Astrocyte (in vitro differentiated cells and primary cell): Measurements from ENCODE around the gene PCBP3. TPM values are rescaled to one million over a fixed set of nuclear protein-coding genes. Genes with fewer than 3 reads are reported as not detected.

Experiments used
- DNase-seq: peaks from one replicate; pipeline ENCODE4 v3.0.0-alpha.2; 2010; ENCODE audit warnings: low read depth
- FAIRE-seq: peaks from 2 replicates; lab custom pipeline; 2011; peaks lifted over from hg19 to GRCh38; lab: Jason Lieb, UNC
- H2AFZ ChIP-seq: 2 replicates; pipeline ENCODE4 v1.6.0; 2012; ENCODE audit warnings: low read depth, low read length, inconsistent platforms
- H3K27ac ChIP-seq: 2 replicates; pipeline ENCODE4 v1.5.1; 2011; ENCODE audit warnings: low read depth, low read length, inconsistent platforms
- H3K27me3 ChIP-seq: 2 replicates; pipeline ENCODE4 v1.6.0; 2011; ENCODE audit warnings: low read length, inconsistent platforms; ENCODE audit not compliant: insufficient read depth
- H3K36me3 ChIP-seq: 2 replicates; pipeline ENCODE4 v1.5.1; 2011; ENCODE audit warnings: low read length, inconsistent platforms; ENCODE audit not compliant: insufficient read depth
- H3K4me1 ChIP-seq: 2 replicates; pipeline ENCODE4 v1.5.1; 2011; ENCODE audit warnings: low read length, inconsistent platforms; ENCODE audit not compliant: insufficient read depth
- H3K4me2 ChIP-seq: 2 replicates; pipeline ENCODE4 v1.6.0; 2012; ENCODE audit warnings: low read length, inconsistent platforms
- H3K4me3 ChIP-seq: 2 replicates; pipeline ENCODE4 v1.5.1; 2011; ENCODE audit warnings: low read depth, mild to moderate bottlenecking, low read length, inconsistent platforms; ENCODE audit not compliant: insufficient read depth
- H3K79me2 ChIP-seq: 2 replicates; pipeline ENCODE4 v1.6.0; 2012; ENCODE audit warnings: mild to moderate bottlenecking, low read length, inconsistent platforms; ENCODE audit not compliant: insufficient read depth
- H3K9ac ChIP-seq: 2 replicates; pipeline ENCODE4 v1.6.0; 2012; ENCODE audit warnings: mild to moderate bottlenecking, low read length, inconsistent platforms
- H3K9me3 ChIP-seq: 2 replicates; pipeline ENCODE4 v1.5.1; 2012; ENCODE audit warnings: low read depth, mild to moderate bottlenecking, low read length, inconsistent platforms; ENCODE audit not compliant: insufficient read depth
- H4K20me1 ChIP-seq: 2 replicates; pipeline ENCODE4 v1.6.0; 2012; ENCODE audit warnings: low read length, inconsistent platforms; ENCODE audit not compliant: insufficient read depth
- H3K27ac Mint-ChIP-seq: one replicate; pipeline ENCODE4 v1.8.0; 2021; ENCODE audit warnings: mild to moderate bottlenecking, mixed read lengths; ENCODE audit not compliant: unreplicated experiment
- H3K27me3 Mint-ChIP-seq: one replicate; pipeline ENCODE4 v1.8.0; 2021; ENCODE audit warnings: low read depth, mixed read lengths; ENCODE audit not compliant: unreplicated experiment
- H3K36me3 Mint-ChIP-seq: one replicate; pipeline ENCODE4 v1.8.0; 2021; ENCODE audit warnings: low read depth, mixed read lengths; ENCODE audit not compliant: unreplicated experiment
- H3K4me1 Mint-ChIP-seq: one replicate; pipeline ENCODE4 v1.8.0; 2021; ENCODE audit warnings: low read depth, mixed read lengths; ENCODE audit not compliant: unreplicated experiment
- H3K4me3 Mint-ChIP-seq: one replicate; pipeline ENCODE4 v1.8.0; 2021; ENCODE audit warnings: mild to moderate bottlenecking, moderate library complexity, mixed read lengths; ENCODE audit not compliant: unreplicated experiment
- H3K9me3 Mint-ChIP-seq: one replicate; pipeline ENCODE4 v1.8.0; 2021; ENCODE audit warnings: mild to moderate bottlenecking, mixed read lengths; ENCODE audit not compliant: unreplicated experiment
- EZH2 ChIP-seq: IDR thresholded peaks from 2 replicates; pipeline ENCODE4 v1.6.1; 2012; ENCODE audit warnings: mild to moderate bottlenecking, low read length, inconsistent platforms; ENCODE audit not compliant: insufficient read depth
- total RNA-seq: library from RNA; stranded (reverse); gene quantifications from 2 replicates; pipeline ENCODE4 v1.2.1, GENCODE V29; 2021
- TF ChIP-seq, protein P1 (sequence below): IDR thresholded peaks from 2 replicates; pipeline ENCODE4 v1.5.1; 2011; ENCODE audit warnings: low read depth, mild to moderate bottlenecking, inconsistent platforms, low read length, moderate library complexity; ENCODE audit not compliant: insufficient read depth

The PCBP3 gene
- total RNA-seq, 1 donor from 2014 or later = 1.8 TPM

DNA sequence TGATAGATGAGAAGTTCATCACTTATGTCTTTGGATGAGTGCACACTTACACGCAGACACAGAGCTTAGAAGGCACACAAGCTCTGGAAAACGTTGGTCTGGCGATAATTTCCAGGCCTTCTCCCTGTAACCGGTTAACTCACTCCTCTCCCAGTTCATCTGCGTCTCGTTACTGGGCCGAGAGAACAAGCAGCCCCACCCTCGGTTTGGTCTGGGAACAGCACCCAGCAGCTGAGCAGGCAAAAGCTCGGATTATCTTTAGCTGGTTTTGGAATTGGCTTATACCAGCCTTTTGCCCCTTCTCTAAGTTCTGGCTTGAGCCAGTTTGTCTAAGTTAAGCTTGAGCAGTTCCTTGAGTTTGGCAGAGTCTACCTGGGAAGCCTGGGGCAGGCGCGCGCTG, 310.7 kb downstream of the PCBP3 start:
- peaks cover 5% of the 10 kb centered on the region for H3K9me3 ChIP-seq
- no peaks in the 10 kb centered on the region for H4K20me1 ChIP-seq
- no peak overlapping the region for H3K4me3 ChIP-seq
- H3K27me3 ChIP-seq = peaks cover 5% of the 10 kb centered on the region
- H3K27ac Mint-ChIP-seq = no peak overlapping the region
- TF ChIP-seq, protein P1, sequence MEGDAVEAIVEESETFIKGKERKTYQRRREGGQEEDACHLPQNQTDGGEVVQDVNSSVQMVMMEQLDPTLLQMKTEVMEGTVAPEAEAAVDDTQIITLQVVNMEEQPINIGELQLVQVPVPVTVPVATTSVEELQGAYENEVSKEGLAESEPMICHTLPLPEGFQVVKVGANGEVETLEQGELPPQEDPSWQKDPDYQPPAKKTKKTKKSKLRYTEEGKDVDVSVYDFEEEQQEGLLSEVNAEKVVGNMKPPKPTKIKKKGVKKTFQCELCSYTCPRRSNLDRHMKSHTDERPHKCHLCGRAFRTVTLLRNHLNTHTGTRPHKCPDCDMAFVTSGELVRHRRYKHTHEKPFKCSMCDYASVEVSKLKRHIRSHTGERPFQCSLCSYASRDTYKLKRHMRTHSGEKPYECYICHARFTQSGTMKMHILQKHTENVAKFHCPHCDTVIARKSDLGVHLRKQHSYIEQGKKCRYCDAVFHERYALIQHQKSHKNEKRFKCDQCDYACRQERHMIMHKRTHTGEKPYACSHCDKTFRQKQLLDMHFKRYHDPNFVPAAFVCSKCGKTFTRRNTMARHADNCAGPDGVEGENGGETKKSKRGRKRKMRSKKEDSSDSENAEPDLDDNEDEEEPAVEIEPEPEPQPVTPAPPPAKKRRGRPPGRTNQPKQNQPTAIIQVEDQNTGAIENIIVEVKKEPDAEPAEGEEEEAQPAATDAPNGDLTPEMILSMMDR = no peak
- TF ChIP-seq EZH2 = no peak
- peaks cover 5% of the 10 kb centered on the region for H3K4me1 ChIP-seq
- peak overlapping the region; percentile 17 for H2AFZ ChIP-seq
- H3K9ac ChIP-seq = no peak overlapping the region
- H3K4me1 Mint-ChIP-seq = peaks cover 2% of the 10 kb centered on the region
- H3K9me3 Mint-ChIP-seq = peaks cover 14% of the 10 kb centered on the region
- H3K27me3 Mint-ChIP-seq = peaks cover 34% of the 10 kb centered on the region
- no peak for DNase-seq
- H3K27ac ChIP-seq = no peak overlapping the region
- H3K4me3 Mint-ChIP-seq = no peak overlapping the region
- no peaks in the 10 kb centered on the region for H3K36me3 Mint-ChIP-seq
- no peak for FAIRE-seq
- H3K36me3 ChIP-seq = no peaks in the 10 kb centered on the region
- no peaks in the 10 kb centered on the region for H3K79me2 ChIP-seq
- H3K4me2 ChIP-seq = no peak overlapping the region

GRCh38 chr21:45954921-45955320, 311.4 kb downstream of the PCBP3 start:
- Mint-ChIP-seq H3K9me3 (peaks cover 14% of the 10 kb centered on the region), H3K27me3 (peaks cover 35% of the 10 kb centered on the region), H3K4me3 (no peak overlapping the region), H3K36me3 (no peaks in the 10 kb centered on the region), H3K4me1 (peaks cover 2% of the 10 kb centered on the region), H3K27ac (no peak overlapping the region)
- Histone ChIP-seq H3K36me3 (no peaks in the 10 kb centered on the region), H3K27me3 (peaks cover 5% of the 10 kb centered on the region), H3K4me3 (no peak overlapping the region), H3K4me2 (no peak overlapping the region), H3K9ac (no peak overlapping the region), H4K20me1 (no peaks in the 10 kb centered on the region), H3K4me1 (peaks cover 5% of the 10 kb centered on the region), H3K9me3 (peaks cover 7% of the 10 kb centered on the region), H3K79me2 (no peaks in the 10 kb centered on the region), H2AFZ (no peak overlapping the region), H3K27ac (no peak overlapping the region)
- TF ChIP-seq EZH2 = no peak
- TF ChIP-seq, protein P1 = no peak
- DNase-seq = no peak
- FAIRE-seq = no peak

GRCh38 chr21:45957551-45957950, 314.0 kb downstream of the PCBP3 start:
- H3K27me3 Mint-ChIP-seq = peaks cover 30% of the 10 kb centered on the region
- no peak for TF ChIP-seq EZH2
- TF ChIP-seq, protein P1 = no peak
- no peaks in the 10 kb centered on the region for H3K79me2 ChIP-seq
- H3K36me3 Mint-ChIP-seq = peaks cover 2% of the 10 kb centered on the region
- H3K27ac ChIP-seq = no peak overlapping the region
- H3K9me3 Mint-ChIP-seq = peaks cover 26% of the 10 kb centered on the region
- no peak overlapping the region for H3K9ac ChIP-seq
- no peak overlapping the region for H3K4me2 ChIP-seq
- H4K20me1 ChIP-seq = no peaks in the 10 kb centered on the region
- DNase-seq = no peak
- H3K4me3 Mint-ChIP-seq = no peak overlapping the region
- FAIRE-seq = no peak
- no peaks in the 10 kb centered on the region for H3K4me1 Mint-ChIP-seq
- no peak overlapping the region for H3K4me3 ChIP-seq
- peaks cover 14% of the 10 kb centered on the region for H3K9me3 ChIP-seq
- H3K27ac Mint-ChIP-seq = no peak overlapping the region
- no peak overlapping the region for H2AFZ ChIP-seq
- H3K27me3 ChIP-seq = peaks cover 5% of the 10 kb centered on the region
- H3K36me3 ChIP-seq = no peaks in the 10 kb centered on the region
- no peaks in the 10 kb centered on the region for H3K4me1 ChIP-seq
